Stimulated activated CD4-positive, alpha-beta T cell treated with anti-CD3 and anti-CD28 coated beads, Interleukin-4, amount 100 ng/mL, for 48 hours (primary cell): Measurements from ENCODE around the gene DDX50.
"Not testable (repeated sequence)": the region's sequence is repeated elsewhere in the genome, so short reads cannot be mapped to it uniquely, and the experiment has no call there.

Experiments
- DNase-seq, 2 donors: peaks; one replicate each; pipeline ENCODE4 v3.0.0-alpha.2; 2020; ENCODE audit warnings: low read depth in 2 of 2

DDX50 gene

GRCh38 chr10:68902382-68902781, 1.3 kb downstream of the DDX50 start:
- DNase-seq, result no peak

GRCh38 chr10:68924593-68924992, 23.5 kb downstream of the DDX50 start:
- DNase-seq, result no peak

GRCh38 chr10:68925489-68925888, 24.4 kb downstream of the DDX50 start:
- no peak for DNase-seq

GRCh38 chr10:68929157-68929556, 28.0 kb downstream of the DDX50 start:
- not testable (repeated sequence) for DNase-seq

GRCh38 chr10:68929888-68930287, 28.8 kb downstream of the DDX50 start:
- not testable (repeated sequence) for DNase-seq

- DNase-seq, result not testable (repeated sequence)
These were observed 31.7 kb downstream of the DDX50 start for GRCh38 chr10:68932860-68933259.

GRCh38 chr10:68934994-68935393, 33.9 kb downstream of the DDX50 start:
- DNase-seq, result no peak

GRCh38 chr10:68938117-68938516, 37.0 kb downstream of the DDX50 start:
- no peak for DNase-seq

- no peak for DNase-seq
These were observed 37.8 kb downstream of the DDX50 start for GRCh38 chr10:68938884-68939283.

GRCh38 chr10:68940917-68941316, 39.8 kb downstream of the DDX50 start:
- DNase-seq, result not testable (repeated sequence)

GRCh38 chr10:68950598-68950997, 49.5 kb downstream of the DDX50 start:
- no peak for DNase-seq

- DNase-seq, result no peak
These were observed 53.8 kb downstream of the DDX50 start for GRCh38 chr10:68954904-68955303.

- peak in 1 of 2 donors; percentile 11 for DNase-seq
These were observed 54.3 kb downstream of the DDX50 start for GRCh38 chr10:68955355-68955831.

GRCh38 chr10:68955832-68956532, 54.9 kb downstream of the DDX50 start, which contains the start of gene DDX21:
TSS of gene DDX21 (plus strand) at chr10:68956170. CDS start at chr10:68956226, 56 bp downstream.
- peak; percentile 78 to 87 for DNase-seq

GRCh38 chr10:68957284-68957615, 56.1 kb downstream of the DDX50 start:
- no peak for DNase-seq

GRCh38 chr10:68957654-68958053, 56.5 kb downstream of the DDX50 start:
- DNase-seq, result no peak

- DNase-seq, result no peak
These were observed 58.8 kb downstream of the DDX50 start for GRCh38 chr10:68959695-68960527.

- no peak for DNase-seq
These were observed 62.0 kb downstream of the DDX50 start for GRCh38 chr10:68963151-68963550.

- DNase-seq, result no peak
These were observed 72.9 kb downstream of the DDX50 start for GRCh38 chr10:68973975-68974374.

GRCh38 chr10:68975936-68976473, 74.9 kb downstream of the DDX50 start:
- DNase-seq, result not testable (repeated sequence)

GRCh38 chr10:68979738-68980137, 78.6 kb downstream of the DDX50 start:
- DNase-seq, result not testable (repeated sequence)

GRCh38 chr10:68981074-68981473, 80.0 kb downstream of the DDX50 start:
- DNase-seq, result no peak

- DNase-seq, result no peak
These were observed 81.3 kb downstream of the DDX50 start for GRCh38 chr10:68982389-68982788.
